ENCODE results near the gene KRT38. TPM values are rescaled to one million over a fixed set of nuclear protein-coding genes. Genes with fewer than 3 reads are reported as not detected.

The KRT38 gene
- total and polyA plus RNA-seq, 2 experiments from 2014 or later: not detected

DNA sequence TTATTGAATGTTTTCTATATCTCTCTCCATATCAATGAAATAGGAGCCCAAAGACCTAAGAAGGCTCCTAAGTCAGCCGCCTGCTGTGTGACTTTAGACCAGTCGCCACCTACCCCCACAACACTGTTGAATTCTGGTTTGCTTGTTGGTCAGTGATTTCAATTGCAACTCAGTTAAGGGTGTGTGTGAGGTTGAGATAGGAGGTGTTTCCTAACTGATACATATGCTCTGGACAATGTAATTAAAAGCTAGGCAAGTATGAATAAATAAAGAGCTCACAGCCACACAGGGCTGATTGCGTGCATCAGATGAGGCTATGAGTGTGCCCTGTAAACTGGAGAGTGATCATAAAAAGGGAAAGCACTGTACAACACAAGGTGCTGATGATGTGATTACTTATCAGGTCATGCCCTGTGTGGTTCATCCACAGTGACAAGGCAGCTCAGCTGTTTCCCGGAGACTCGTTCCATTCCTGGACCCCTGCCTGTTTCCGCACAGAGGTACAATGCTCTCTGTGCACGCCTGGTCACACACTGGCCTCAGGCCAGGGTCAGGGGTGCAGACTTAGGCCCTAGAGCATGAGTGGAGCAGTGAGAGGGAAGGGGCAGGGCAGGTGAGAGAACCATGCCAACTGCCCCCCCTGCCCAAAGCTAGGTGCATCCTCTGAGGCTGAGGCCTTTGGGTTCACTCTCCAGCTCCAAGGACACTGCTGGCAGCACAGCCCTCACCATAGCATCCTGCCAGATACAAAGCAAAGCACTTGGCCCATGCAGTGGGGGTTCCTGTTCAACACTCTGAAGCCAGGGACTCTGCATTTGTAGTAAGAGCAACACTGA lies 43.4 kb upstream of the KRT38 start:
- Histone ChIP-seq H3K9me3 (ENCODE audit: low read depth) (no peaks in the 10 kb centered on the region), H3K4me1 (ENCODE audit: low read depth) (no peaks in the 10 kb centered on the region), H3K27ac (no peak overlapping the region), H3K36me3 (no peaks in the 10 kb centered on the region), H3K27me3 (no peaks in the 10 kb centered on the region), H3K4me3 (no peak overlapping the region)
- no peak for DNase-seq (ENCODE audit: low read depth in 1 of 2, low spot score in 1 of 2)
- TF ChIP-seq CTCF (IDR thresholded peaks at IDR 0.05; ENCODE audit: low read depth, low read length): no peak

DNA sequence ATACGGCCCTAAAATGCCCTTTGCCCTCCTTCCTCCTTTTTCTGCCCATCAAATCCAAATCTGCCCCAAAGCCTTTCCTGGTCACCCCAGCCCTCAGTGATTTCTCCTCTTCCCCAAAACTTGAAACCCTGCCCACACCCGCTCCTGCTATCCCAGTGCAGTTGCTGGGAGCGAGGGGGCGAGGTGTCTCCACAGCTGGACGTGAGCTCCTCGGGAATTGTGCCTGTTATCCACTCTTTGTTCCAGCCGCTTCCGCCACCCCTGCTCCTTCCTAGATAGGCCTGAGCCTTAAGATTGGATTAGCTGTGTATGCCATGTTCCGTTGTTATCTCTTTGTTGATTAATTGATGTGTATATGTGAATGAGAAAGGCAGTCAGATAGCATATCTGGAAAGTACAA lies 42.7 kb upstream of the KRT38 start:
- H3K9me3 ChIP-seq (ENCODE audit: low read depth): no peaks in the 10 kb centered on the region
- no peak overlapping the region for H3K27ac ChIP-seq
- TF ChIP-seq CTCF (IDR thresholded peaks at IDR 0.05; ENCODE audit: low read depth, low read length): no peak
- H3K4me1 ChIP-seq (ENCODE audit: low read depth): no peaks in the 10 kb centered on the region
- no peak for DNase-seq (ENCODE audit: low read depth in 1 of 2, low spot score in 1 of 2)
- H3K36me3 ChIP-seq: no peaks in the 10 kb centered on the region
- no peaks in the 10 kb centered on the region for H3K27me3 ChIP-seq
- H3K4me3 ChIP-seq: no peak overlapping the region

GRCh38 chr17:41481036-41481435 lies 40.3 kb upstream of the KRT38 start, which contains the start of gene KRT35:
TSS of gene KRT35 (minus strand) at chr17:41481151. CDS start at chr17:41481097, 54 bp downstream.
- DNase-seq (ENCODE audit: low read depth in 1 of 2, low spot score in 1 of 2): no peak
- H3K27ac ChIP-seq: no peak within 1 kb of the TSS
- no peaks in the 10 kb centered on the region for H3K36me3 ChIP-seq
- no peaks in the 10 kb centered on the region for H3K27me3 ChIP-seq
- no peak for TF ChIP-seq CTCF (IDR thresholded peaks at IDR 0.05; ENCODE audit: low read depth, low read length)
- H3K4me3 ChIP-seq: no peak within 1 kb of the TSS
- no peaks in the 10 kb centered on the region for H3K4me1 ChIP-seq (ENCODE audit: low read depth)
- no peaks in the 10 kb centered on the region for H3K9me3 ChIP-seq (ENCODE audit: low read depth)

- H3K4me3 ChIP-seq: no peak overlapping the region
- no peaks in the 10 kb centered on the region for H3K4me1 ChIP-seq (ENCODE audit: low read depth)
- TF ChIP-seq CTCF (IDR thresholded peaks at IDR 0.05; ENCODE audit: low read depth, low read length): no peak
- no peaks in the 10 kb centered on the region for H3K9me3 ChIP-seq (ENCODE audit: low read depth)
- H3K36me3 ChIP-seq: no peaks in the 10 kb centered on the region
- DNase-seq (ENCODE audit: low read depth in 1 of 2, low spot score in 1 of 2): no peak
- H3K27ac ChIP-seq: no peak overlapping the region
- H3K27me3 ChIP-seq: no peaks in the 10 kb centered on the region
Observed at GRCh38 chr17:41480581-41480980, 39.8 kb upstream of the KRT38 start.

- H3K36me3 ChIP-seq: no peaks in the 10 kb centered on the region
- no peaks in the 10 kb centered on the region for H3K9me3 ChIP-seq (ENCODE audit: low read depth)
- no peak overlapping the region for H3K27ac ChIP-seq
- DNase-seq (ENCODE audit: low read depth in 1 of 2, low spot score in 1 of 2): peak in 1 of 2 donors; percentile 17
- H3K4me1 ChIP-seq (ENCODE audit: low read depth): no peaks in the 10 kb centered on the region
- H3K4me3 ChIP-seq: no peak overlapping the region
- no peak for TF ChIP-seq CTCF (IDR thresholded peaks at IDR 0.05; ENCODE audit: low read depth, low read length)
- H3K27me3 ChIP-seq: no peaks in the 10 kb centered on the region
Observed at GRCh38 chr17:41480136-41480535, 39.4 kb upstream of the KRT38 start.
